A673 (cell line): ENCODE measurements around the gene GMPR.

Experiments used
- EZH2 ChIP-seq: fragments of 200-600 bp; sonication (generic); IDR thresholded peaks from 2 replicates; pipeline ENCODE4 v1.6.1; 2017; ENCODE audit warnings: borderline replicate concordance, low read depth, mild to moderate bottlenecking, mixed read lengths, antibody characterized with exemption, low read length; ENCODE audit not compliant: poor library complexity, severe bottlenecking
- TF ChIP-seq, protein P1 (sequence below): fragments of 300-800, 200-600 bp; sonication (generic); conservative IDR thresholded peaks from 2 replicates; pipeline ENCODE4 v1.5.1; 2017; ENCODE audit warnings: low read depth, mild to moderate bottlenecking, antibody characterized with exemption, low read length, moderate library complexity, mixed read lengths

DNA sequence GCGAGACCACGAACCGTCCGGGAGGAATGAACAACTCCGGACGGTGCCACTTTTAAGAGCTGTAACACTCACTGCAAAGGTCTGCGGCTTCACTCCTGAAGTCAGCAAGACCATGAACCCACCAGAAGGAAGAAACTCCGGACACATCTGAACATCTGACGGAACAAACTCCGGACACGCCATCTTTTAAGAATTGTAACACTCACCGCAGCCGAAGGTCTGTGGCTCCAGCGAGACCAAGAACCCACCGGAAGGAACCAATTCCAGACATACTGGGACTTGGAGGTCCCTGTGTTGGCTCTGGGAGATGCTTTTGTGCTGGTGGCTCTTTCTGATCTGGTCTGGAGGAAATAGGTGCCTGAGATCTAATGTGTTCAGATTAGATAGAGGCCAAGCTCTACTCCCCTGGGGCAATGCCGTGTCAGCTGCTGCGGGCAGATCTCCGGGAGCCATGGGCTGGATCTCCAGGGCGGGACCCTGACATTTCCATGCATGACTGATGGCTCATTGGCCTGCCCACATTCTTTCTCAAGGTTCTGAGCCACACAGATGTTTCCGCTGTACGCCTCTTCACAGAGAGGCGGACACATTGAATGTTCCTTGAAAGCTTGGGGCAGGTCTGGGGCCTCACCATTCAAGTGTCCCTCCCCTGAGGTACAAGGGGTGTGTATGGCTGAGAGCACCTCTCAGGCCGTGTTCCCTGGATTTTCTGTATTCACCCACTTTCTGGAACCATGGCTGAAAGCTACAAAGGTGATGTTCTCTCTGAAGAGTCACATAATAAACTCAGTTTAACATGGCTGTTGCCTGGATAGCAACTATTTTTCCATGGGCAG lies 29.3 kb downstream of the GMPR start:
- TF ChIP-seq, protein P1, sequence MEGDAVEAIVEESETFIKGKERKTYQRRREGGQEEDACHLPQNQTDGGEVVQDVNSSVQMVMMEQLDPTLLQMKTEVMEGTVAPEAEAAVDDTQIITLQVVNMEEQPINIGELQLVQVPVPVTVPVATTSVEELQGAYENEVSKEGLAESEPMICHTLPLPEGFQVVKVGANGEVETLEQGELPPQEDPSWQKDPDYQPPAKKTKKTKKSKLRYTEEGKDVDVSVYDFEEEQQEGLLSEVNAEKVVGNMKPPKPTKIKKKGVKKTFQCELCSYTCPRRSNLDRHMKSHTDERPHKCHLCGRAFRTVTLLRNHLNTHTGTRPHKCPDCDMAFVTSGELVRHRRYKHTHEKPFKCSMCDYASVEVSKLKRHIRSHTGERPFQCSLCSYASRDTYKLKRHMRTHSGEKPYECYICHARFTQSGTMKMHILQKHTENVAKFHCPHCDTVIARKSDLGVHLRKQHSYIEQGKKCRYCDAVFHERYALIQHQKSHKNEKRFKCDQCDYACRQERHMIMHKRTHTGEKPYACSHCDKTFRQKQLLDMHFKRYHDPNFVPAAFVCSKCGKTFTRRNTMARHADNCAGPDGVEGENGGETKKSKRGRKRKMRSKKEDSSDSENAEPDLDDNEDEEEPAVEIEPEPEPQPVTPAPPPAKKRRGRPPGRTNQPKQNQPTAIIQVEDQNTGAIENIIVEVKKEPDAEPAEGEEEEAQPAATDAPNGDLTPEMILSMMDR: no peak
- no peak for TF ChIP-seq EZH2
